GM18508 (cell line): Measurements from ENCODE around the gene SCTR.

ENCODE experiments used
- ATAC-seq: cut with Tn5 transposase; IDR thresholded peaks from one replicate; pipeline ENCODE4 v1.9.1; 2021; ENCODE audit warnings: moderate number of reproducible peaks; ENCODE audit not compliant: insufficient read depth, unreplicated experiment

SCTR gene

DNA sequence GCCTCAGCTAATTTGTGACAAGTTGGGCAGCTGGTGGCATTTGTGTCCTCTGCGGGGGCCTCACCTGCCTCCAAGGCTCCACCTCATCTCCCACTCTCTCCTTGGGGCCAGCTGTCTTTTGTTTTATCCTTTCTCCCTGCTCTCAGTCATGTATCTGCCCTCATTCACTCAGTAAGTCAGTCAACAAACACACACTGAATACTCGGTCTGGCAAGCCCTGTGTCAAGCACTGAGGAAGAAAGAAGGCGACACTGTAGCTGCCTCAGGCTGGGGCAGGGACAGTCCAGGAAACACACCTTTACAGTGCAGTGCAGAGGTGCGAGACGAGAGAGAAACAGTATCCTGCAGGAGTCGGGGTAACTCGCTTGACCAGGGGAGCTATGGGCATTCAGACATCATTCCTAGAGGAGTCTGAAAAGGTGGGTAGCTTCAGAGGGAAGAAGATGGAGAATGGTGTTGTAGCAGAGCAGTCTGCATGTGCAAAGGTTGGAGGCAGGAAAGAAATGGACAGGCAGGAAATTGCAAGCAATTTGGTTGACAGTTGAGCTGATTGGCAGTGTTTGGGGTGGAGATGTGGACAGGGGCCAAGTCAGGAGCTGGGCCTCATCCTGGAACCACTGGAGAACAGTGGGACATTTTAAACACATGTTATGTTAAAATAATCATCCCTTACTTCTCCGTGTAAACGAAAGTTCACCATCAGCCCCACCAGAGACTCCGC, 34.9 kb downstream of the SCTR start:
- ATAC-seq: no peak

DNA sequence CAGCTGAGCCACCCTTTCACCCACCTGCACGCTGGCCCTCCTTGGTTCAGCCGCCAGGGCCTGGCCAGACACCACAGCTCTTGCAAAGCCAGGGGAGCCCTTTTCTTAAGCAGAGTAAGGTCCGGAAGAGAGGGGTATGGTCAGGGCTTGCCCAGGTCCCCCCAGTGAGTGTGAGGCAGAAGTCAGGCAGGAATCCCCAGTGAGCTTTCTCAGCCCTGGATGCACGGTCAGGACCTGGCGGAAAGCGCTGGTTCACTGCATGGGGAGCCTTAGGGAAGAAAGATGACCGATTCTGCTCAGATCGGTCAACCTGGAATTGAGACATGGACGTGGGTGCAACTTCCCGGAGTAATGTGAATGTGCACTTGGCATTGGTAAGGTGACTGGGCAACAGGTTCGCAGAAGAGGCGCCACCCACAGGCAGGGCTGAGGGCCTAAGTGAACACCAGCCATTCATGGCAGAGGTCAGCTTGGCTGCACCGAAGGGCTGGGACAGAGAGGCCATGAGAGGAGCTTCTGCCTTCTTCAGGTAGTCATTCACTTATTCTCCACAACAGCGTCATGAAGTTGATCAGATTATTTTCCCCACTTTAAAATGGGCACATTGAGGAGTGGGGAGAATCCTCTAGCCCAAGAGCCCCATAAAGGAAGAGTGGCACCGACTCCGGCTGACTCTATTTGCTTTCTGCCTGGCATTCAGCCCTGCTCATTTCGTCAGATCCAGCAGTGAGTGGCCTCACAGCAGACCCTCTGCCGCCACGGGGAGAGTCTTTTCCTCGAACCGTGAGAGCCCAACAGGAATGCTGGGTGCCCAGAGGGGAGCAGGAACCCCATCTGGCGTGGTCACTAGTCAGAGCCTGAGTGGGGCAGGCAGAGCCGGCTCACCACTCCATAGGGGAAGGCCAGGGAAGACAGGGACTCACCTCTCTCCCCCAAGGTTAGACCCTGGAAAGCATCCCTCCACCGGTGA, 35.8 kb downstream of the SCTR start:
- no peak for ATAC-seq

GRCh38 chr2:119487434-119488244, 36.6 kb downstream of the SCTR start:
- ATAC-seq: peak; percentile 76

GRCh38 chr2:119486886-119487285, 37.4 kb downstream of the SCTR start:
- ATAC-seq: no peak

DNA sequence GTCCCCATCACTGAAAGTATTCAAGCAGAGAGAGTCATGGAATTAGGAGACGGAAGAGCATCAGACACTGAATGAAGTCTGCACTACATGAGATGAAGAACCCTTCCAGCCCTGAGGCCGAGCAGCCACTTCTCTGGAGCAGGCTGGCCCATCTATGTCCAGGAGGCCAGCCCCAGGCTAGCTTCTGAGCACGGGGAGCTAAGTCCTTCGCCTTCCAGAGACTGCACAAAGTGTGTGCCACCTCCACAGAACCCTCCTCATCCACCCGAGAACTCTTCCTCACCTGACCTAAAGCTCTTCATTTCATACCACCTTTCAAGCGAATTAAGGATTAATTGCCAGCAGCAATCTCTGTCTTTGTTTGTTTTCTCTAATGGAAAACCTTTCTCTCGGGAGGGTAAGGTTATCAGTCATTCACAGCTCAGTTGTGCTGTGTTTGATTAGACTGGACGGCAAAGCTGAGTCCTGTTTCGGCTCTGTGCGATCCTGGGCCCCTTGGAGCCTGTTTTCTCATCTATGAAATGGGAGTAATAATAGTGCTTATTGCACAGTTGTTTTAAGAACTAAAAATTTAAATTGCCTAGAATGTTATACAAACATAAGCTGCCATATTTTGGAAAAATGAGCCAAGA, 38.0 kb downstream of the SCTR start:
- ATAC-seq: no peak

GRCh38 chr2:119485336-119486110, 38.8 kb downstream of the SCTR start:
- ATAC-seq: no peak

- no peak for ATAC-seq
Measured at GRCh38 chr2:119484834-119485233, 39.4 kb downstream of the SCTR start.

DNA sequence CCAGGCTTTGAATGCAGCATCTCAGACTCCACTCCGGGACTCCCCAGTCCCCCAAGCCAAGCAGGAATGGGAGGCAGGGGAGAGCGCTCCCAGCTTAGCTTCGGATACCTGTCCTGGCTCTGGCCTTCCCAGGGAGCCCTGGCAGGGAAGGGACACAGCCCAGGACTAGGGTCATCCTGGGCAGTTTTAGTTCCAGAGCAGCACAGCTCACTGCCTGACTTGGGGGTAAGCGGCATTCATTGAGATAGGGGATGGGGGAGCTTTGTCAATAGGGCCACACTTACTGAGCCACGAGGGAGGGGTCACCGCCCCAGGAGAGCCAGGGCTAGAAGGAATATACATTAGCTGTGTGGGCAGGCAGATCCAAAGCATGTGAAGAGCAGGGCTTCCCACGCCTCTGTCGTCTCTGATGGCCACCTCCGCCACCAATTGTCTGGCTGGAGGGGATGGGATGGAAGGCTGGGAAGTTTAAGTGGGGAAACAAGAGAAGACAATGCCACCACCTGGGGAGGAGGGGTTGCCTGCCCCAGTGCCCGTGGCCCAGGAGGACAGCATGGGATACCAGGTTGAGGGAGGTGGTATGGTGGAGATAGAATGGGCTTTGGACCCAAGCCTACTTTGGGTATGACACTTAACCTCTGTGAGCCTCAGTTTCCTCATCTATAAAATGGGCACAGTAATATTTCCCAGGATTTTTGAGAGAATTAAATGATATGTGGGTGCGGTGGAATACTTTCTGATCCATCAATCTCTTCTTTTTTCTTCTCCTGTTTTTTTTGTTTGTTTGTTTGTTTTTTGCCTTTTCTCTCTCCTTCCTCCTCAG, 40.2 kb downstream of the SCTR start:
- ATAC-seq: no peak

- ATAC-seq: no peak
Measured at GRCh38 chr2:119483395-119483753, 40.9 kb downstream of the SCTR start.

GRCh38 chr2:119482481-119483394, 41.5 kb downstream of the SCTR start:
- no peak for ATAC-seq

DNA sequence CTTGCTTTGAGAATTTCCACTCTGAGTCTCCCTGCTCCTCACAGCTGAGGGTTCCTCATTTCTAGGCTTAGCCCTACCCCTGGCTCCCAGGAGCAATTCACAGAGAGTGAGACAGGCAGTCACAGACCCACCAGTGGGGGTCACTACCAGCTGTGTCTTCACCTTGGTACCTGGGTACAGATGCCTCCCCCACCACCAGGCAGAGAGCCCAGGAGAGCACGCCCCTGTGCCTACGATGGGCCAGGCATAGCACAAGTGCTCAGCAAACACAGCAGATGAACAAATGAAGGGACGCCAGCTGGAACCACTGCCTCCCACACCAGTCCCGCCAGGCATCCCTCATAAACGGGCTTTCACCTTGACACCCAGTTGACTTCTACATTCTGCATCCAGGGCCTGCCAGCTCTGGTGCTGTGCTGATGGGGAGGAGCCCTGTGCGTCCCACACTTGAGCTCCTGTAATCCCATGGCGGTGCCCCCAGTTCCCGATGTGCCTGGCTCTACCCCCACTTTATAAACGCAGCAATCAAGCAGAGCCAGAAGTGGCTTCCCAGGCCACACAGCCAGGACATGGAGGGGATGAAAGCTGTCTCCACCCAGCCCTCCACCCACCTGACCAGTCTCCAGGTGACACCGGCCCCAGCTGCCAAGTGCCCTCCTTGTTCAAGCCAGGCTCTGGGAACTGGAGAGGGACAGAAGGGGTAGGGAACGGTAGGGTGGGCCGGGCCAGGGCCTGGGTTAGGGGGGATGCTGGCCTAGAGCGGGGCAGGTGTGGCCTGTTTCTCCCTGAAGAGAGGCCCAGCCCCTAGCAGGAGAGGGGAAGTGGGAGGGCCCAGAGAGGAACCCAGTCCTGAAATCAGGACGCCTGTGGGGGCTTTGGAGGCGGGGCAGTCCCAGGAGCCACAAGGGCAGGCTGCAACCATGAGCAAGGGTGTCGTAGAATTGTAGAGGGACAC, 42.5 kb downstream of the SCTR start:
- no peak for ATAC-seq

GRCh38 chr2:119480718-119481142, 43.6 kb downstream of the SCTR start:
- no peak for ATAC-seq

GRCh38 chr2:119480184-119480583, 44.1 kb downstream of the SCTR start:
- no peak for ATAC-seq

- ATAC-seq: no peak
Measured at GRCh38 chr2:119478978-119479295, 45.3 kb downstream of the SCTR start.

GRCh38 chr2:119478188-119478977, 45.9 kb downstream of the SCTR start:
- ATAC-seq: no peak

DNA sequence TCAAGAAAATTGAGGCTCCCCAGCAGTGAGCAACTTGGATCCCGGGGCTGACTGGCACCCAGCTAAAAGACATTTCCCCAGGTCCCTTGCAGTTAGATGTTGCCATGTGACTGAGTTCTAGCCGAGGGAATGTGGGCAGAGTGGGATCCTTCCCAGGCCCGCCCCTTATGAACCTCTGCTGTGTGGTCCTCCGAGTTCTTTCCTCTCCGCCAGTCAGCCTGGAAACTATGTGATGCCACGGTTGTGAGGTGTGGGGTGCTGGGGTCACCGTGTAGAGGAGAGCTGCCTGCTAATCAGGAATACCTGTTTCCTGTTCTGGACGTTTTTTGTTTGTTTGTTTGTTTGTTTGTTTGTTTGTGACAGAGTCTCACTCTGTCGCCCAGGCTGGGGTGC, 47.2 kb downstream of the SCTR start:
- no peak for ATAC-seq
